HG03045 (cell line): ENCODE measurements around the gene SEL1L2.

Source experiments
- ATAC-seq: cut with Tn5 transposase; IDR thresholded peaks from one replicate; pipeline ENCODE4 v1.9.1; 2021; ENCODE audit warnings: mild to moderate bottlenecking, moderate library complexity; ENCODE audit not compliant: unreplicated experiment

The SEL1L2 gene

GRCh38 chr20:13873831-13874230 lies 116.6 kb downstream of the SEL1L2 start:
- ATAC-seq, result no peak

DNA sequence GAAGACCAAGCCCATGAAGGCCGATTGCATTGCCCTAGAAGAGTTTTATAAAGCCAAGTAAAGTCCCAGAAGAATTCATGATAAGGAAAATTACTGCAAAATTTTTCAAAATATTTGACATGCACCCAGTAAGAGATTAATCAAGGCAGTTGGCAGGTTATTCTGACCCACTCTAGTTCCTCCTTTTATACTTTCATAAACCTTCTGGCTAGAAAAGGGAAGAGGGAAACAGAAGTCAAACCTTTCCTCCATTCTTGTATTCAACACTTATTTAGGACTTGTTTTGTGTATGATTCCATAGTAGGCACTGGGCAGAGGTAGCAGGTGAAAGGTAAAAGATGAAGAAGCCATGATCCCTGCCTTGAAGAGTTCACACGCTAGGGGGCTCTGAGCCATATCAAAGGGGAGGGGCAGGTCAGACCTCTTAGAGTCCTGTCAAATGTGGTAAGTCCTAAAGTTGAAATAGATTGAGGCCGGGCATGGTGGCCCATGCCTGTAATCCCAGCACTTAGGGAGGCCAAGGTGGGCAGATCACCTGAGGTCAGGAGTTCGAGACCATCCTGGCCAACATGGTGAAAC lies 120.2 kb downstream of the SEL1L2 start:
- ATAC-seq, result no peak

DNA sequence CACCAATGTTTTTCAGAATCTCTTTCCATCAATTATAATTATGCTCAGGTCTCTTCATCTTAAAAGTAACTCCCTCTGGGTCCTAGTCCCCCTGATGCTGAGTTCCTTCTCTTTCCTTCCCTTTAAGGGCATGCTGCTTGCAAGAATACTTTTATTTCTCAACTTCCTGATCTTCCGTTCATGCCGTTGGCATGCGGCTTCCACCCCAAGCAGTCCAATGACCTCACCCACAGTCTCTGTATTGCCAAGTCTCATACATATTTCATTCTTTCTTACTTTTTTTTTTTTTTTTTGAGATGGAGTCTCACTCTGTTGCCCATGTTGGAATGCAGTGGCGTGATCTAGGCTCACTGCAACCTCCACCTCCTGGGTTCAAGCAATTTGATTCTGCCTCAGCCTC lies 122.1 kb downstream of the SEL1L2 start:
- no peak for ATAC-seq

DNA sequence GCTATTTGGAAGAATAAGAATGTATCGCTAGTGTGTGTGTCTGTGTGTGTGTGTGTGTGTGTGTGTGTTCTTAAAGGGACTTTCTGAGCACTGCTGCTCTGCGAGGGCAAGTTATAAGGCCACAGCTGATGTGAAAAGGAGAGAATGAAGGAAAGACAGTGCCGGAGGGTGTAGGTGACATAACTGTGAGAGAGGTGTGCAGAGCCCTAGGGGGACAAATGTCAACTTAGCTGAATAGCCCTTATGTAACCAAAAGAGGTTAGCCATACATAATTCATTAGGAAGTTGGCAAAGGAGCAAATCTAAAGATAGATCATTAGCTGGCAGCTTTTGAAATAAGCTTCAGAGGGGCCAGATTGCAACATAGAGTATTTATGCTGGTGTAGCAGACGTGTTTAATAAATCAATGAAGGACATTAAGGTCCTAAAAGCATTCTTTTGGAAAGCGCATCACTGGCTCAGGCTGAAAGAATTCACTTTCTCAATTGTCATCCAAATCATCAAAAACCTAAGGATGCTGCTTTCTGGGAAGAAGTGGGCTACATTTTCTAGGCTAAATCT lies 124.5 kb downstream of the SEL1L2 start:
- no peak for ATAC-seq

- no peak for ATAC-seq
Measured at GRCh38 chr20:13865156-13865555, 125.3 kb downstream of the SEL1L2 start.

DNA sequence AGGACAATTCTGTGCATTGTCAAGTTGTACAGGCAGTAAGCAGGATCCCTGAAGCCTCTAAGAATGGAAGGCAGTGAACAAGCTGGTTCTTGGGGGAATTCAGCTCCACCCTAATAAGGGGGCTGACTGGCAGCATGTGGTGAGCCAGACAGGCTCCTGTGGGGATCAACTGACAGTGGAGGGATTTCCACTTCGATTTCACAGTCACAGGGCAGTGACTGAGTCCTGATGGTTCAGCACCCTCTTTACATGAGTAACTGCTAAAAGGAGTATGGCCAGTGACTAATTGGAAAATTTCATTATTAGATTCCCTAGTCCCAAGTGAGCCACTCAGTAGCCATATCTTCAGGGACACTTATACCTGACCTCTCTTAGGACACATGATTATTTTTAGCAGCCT lies 127.2 kb downstream of the SEL1L2 start:
- no peak for ATAC-seq

DNA sequence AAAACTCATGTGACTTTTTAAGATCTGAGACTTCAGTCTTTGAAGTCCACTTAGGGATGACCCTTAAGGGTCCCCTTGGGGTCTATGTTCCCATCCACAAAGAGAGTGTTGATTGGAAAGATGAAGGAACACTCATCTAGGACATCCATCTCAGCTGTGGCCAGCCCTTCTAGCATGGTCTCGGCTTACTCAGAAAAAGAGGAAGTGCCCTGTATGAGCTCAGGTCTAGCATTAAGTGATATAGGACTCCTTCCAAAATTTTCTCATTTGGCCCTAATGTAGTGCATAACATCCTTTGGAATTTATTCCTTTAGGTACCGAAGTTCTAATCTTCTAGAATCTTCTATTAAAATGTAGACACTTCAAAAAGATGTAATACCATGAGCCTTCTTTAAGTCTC lies 128.2 kb downstream of the SEL1L2 start:
- no peak for ATAC-seq

DNA sequence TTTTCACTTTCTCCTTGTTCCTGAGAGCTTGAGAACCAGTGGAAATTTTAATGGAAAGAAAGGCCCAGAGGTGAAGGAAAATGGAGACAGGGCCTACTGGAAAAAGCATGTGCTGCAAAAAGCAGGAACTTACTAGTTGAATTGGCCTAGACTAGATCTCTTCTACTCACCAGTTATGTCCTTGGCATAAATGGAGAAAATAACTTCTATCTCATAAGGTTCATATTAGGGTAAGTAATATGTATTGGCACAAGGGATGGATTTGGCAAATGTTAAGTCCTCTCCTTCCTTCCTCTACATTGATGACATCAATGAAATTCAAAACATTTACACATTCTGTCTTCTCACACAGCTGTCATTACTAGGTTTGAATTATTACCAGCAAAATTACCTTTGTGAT lies 131.5 kb downstream of the SEL1L2 start:
- ATAC-seq, result no peak

DNA sequence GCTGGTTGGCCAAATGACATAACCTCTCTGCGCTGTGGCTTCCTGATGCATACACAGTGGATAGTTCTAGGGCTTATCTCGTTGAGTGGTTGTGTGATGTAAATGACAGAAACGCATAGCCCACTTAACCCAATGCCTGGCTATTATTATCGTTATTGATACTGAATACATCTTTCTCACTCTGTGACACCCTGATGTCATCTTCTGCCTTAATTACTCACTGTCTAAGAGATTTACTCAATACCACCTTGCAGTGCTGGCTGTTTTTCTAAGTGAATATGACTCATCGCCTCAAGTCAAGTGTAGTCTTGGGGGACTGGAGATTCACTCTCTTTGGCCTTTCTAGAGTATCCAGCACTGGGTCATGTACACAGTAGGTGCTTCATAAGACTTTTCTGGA lies 132.0 kb downstream of the SEL1L2 start:
- ATAC-seq, result no peak

DNA sequence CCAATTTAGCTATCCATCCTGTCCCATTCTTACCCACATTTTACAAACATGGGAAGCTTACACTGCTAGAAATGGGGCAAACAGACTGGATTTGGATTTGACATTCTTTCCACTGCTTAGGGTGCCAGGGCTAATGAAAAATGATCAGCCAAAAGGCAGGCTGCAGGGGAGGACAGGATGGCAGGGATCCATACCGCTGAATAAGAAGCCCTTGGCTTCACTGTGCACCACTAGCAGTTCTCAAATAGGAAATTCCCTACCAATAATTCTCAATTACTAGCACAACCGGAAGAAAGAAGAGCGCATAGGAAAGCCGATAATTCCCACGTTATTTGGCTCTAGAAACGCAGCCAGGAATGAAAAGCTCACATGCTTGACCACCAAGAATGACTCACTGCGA lies 132.5 kb downstream of the SEL1L2 start:
- ATAC-seq, result no peak

GRCh38 chr20:13857304-13857703 lies 133.1 kb downstream of the SEL1L2 start:
- no peak for ATAC-seq

DNA sequence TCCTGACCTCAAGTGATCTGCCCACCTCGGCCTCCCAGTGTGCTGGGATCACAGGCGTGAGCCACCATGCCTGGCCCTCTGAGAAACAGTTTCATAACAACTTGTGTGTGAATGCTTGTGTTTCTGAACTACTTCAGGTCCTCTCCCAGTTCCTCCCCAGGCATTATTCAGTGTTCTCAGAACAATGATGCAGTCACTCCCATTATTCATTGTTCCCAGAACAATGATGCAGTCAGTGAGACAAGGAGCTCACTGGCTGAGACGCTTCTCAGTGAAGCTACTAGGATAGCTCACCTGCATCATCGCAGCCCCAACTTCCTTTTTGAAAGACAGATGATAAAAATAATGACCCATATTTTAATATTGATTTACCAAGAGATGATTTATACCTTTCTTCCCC lies 134.1 kb downstream of the SEL1L2 start:
- no peak for ATAC-seq

- ATAC-seq, result no peak
Measured at GRCh38 chr20:13855613-13856012, 134.8 kb downstream of the SEL1L2 start.

- ATAC-seq, result no peak
Measured at GRCh38 chr20:13852306-13852705, 138.1 kb downstream of the SEL1L2 start.

DNA sequence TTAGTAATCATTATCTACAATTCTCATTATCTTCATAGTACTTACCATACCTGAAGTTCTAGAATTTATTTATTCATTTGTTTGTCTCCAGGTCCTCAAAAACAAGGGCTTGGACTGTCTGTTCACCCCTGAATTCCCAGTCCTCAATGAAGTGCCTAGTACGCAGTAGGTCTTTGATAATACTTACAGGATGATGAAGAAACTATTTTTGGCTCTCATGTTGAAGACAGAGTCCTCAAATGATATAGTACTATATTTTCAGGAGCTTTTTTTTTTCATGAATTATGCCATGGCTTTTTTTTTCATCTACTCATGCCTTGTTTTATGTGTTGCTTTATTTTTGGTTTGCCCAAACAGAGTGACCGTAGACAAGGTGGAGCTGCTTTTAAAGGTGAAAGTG lies 139.1 kb downstream of the SEL1L2 start:
- no peak for ATAC-seq

- ATAC-seq, result no peak
Measured at GRCh38 chr20:13844296-13844695, 146.1 kb downstream of the SEL1L2 start.

DNA sequence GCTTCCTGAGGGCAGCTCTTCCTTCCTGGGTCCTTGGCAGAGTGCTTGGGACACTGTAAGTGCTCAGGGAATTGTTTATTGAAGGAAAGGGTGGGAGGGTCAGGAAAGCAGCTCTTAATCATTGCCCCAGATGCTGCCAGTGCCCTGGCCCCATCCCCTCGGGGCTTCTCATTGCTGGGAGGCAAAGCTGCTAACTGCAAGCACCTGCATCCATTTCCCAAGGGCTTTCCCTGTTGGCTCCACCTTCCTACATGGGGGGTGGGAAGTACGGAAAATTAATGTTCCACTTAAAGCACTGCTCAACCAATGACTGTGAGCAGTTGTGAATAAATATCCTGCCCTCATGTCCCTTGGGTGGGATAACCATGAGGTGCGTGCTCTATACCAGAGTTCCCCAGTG lies 149.2 kb downstream of the SEL1L2 start:
- ATAC-seq, result no peak

GRCh38 chr20:13840093-13840465 lies 150.3 kb downstream of the SEL1L2 start:
- ATAC-seq, result no peak

DNA sequence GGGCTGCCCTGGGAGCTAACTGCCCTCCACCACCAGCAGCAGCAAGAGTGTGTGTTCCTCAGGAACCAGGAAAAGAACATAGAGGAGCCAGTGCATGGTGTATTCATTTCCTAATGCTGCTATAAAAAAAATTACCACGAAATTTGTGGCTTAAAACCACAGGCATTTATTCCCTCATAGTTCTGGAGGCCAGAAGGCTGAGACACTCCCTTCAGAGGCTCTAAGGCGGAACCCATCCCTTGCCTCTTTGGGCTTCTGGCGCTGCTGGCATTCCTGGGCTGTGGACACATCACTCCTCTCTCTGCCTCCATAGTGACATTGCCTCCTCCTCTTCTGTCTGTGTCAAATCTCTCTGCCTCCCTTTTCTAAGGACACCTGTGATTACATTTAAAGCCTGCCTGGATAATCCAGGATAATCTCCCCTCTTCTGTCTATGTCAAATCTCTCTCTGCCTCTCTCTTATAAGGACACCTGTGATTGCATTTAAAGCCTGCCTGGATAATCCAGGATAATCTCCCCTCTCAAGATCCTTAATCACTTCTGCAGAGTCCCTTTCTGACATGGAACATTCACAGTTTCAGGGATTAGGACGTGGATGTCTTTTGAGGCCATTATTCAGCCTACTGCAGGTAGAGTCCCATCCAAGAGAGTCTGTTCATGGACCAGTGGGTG lies 150.9 kb downstream of the SEL1L2 start:
- no peak for ATAC-seq

DNA sequence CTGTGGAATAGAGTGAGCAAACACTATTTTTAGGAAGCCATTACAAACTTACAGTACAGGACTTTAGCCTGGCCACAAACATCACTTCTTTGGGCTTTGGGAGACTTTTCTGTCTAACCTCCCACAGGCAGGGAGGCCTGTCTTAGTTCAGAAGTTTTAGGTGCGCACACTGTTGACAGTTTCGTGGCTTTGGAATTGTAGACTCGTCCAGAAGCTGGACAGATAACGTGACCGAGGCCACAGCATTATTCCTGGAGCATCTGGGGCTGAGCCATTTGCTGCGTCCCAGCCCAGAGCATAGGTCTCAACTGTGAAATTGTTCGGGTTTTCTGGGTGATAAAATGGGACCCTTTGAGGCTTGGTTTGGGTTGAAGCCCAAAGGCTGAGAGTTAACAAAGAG lies 151.8 kb downstream of the SEL1L2 start:
- no peak for ATAC-seq

- no peak for ATAC-seq
Measured at GRCh38 chr20:13831476-13831875, 158.9 kb downstream of the SEL1L2 start.

DNA sequence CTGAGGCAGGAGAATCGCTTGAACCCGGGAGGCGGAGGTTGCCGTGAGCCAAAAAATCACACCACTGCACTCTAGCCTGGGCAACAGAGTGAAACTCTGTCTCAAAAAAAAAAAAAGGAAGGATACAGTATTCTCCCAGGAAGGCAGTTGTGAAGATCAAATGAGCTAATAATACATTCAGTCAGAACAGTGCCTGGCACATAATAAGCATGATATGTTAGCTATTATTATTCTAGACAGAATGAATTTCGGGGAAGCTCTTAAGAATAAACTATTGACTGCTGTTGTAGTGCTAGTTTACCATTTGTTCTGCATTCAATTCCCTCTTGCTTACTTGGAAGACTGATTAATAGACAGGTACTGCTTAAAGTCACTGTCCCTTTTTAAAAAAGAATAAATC lies 164.9 kb downstream of the SEL1L2 start:
- ATAC-seq, result no peak

GRCh38 chr20:13824459-13824858 lies 166.0 kb downstream of the SEL1L2 start:
- ATAC-seq, result no peak
